Body of pancreas (tissue), 4 donors: ENCODE results near the gene OVOL1. TPM values are rescaled to one million over a fixed set of nuclear protein-coding genes. Genes with fewer than 3 reads are reported as not detected.

Source experiments
- ATAC-seq: fragments of 150-250 bp; one replicate; pipeline ENCODE4 v1.9.1; 2016
- DNase-seq, 4 donors: peaks; one replicate each; pipeline ENCODE4 v3.0.0-alpha.2; 2019
- H3K27ac ChIP-seq, 4 donors: fragments of 200-600 bp; sonication (generic); 1 replicate in 3 of 4; 2 replicates in 1 of 4; pipeline versions ENCODE4 v1.5.1 to v1.6.1; 2016 to 2019; ENCODE audit warnings: mild to moderate bottlenecking in 1 of 4, mixed read lengths in 1 of 4, moderate library complexity in 1 of 4
- H3K27me3 ChIP-seq, 2 donors: fragments of 200-600 bp; sonication (generic); one replicate each; pipeline ENCODE4 v1.6.0; 2016; ENCODE audit warnings: mild to moderate bottlenecking in 1 of 2
- H3K36me3 ChIP-seq, 2 donors: fragments of 200-600 bp; sonication (generic); replicated peaks in 1 of 2; 2 replicates each; pipeline ENCODE4 v1.5.1; 2016; ENCODE audit warnings: low read depth in 2 of 2; ENCODE audit not compliant: insufficient read depth in 1 of 2
- H3K4me1 ChIP-seq: fragments of 200-600 bp; sonication (generic); one replicate; pipeline ENCODE4 v1.6.0; 2016
- H3K4me3 ChIP-seq, 2 donors: fragments of 200-600 bp; sonication (generic); 1 replicate in 1 of 2; 2 replicates in 1 of 2; pipeline ENCODE4 v1.5.1; 2016 to 2019
- H3K9me3 ChIP-seq, 3 donors: fragments of 200-600 bp; sonication (generic); 1 replicate in 2 of 3; 2 replicates in 1 of 3; pipeline ENCODE4 v1.5.1; 2016
- CTCF ChIP-seq, 7 experiments: fragments of 450-650 bp in 4 of 7; fragments of 200-600 bp in 3 of 7; sonication (generic) in 3 of 7; IDR thresholded peaks; one replicate each; pipeline ENCODE4 v1.5.1; 2016 to 2019; ENCODE audit warnings: antibody characterized with exemption in 7 of 7
- POLR2A ChIP-seq, 3 donors: fragments of 450-650 bp; IDR thresholded peaks; one replicate each; pipeline ENCODE4 v1.6.1; 2016; ENCODE audit warnings: antibody characterized with exemption in 3 of 3, mild to moderate bottlenecking in 2 of 3
- WGBS, 2 donors: methylation state at CpG; one replicate each; pipeline ENCODE4 v1.1.5; 2017; 5-methylcytosine and 5-hydroxymethylcytosine counted together
- intact Hi-C: fragments of 100-400 bp; cut with DNase I; formaldehyde crosslinking; loops from one replicate; pipeline ENCODE4 v1.15.1; 2023
- total RNA-seq, 2 donors: library from RNA; depleted of rRNA; stranded (reverse); fragments of >200 nt; gene quantifications; one replicate each; pipeline ENCODE4 v1.1.0, GENCODE V29; 2016

OVOL1 gene
- 1 to 10 TPM in 1 of 2 donors, under 1 TPM in 1; 0.78 to 1.3 TPM for total RNA-seq

GRCh38 chr11:65786786-65787636, at the start of gene OVOL1:
Gene OVOL1 (plus strand): TSS chr11:65787063. CDS start chr11:65787374, 311 bp downstream.
- intact Hi-C loops: no loop called here
- peak; percentile 87 to 94 (median 92) for DNase-seq
- H3K4me1 ChIP-seq: peaks cover 36% of the 10 kb centered on the region
- peak; percentile 49 to 85 (median 83) for TF ChIP-seq POLR2A (IDR thresholded peaks at IDR 0.05)
- no peak for TF ChIP-seq CTCF (IDR thresholded peaks at IDR 0.05)
- ATAC-seq: peak; percentile 85
- no peaks in the 10 kb centered on the region for H3K27me3 ChIP-seq
- peak within 1 kb of the TSS; percentile 16 to 78 (median 58) for H3K27ac ChIP-seq
- peak within 1 kb of the TSS; percentile 3 to 22 for H3K4me3 ChIP-seq
- no peaks in the 10 kb centered on the region for H3K9me3 ChIP-seq
- H3K36me3 ChIP-seq: no peaks in the 10 kb centered on the region
- 1% methylated on average over 105 of the region's 112 CpGs; no CpG with 5 or more reads in 1 of the 2 donors for WGBS, 2 donors

- DNase-seq (no peak), ATAC-seq (no peak)
- TF ChIP-seq POLR2A (IDR thresholded peaks at IDR 0.05): no peak
- no peak for TF ChIP-seq CTCF (IDR thresholded peaks at IDR 0.05)
- H3K27me3 ChIP-seq: no peaks in the 10 kb centered on the region
- H3K9me3 ChIP-seq: no peaks in the 10 kb centered on the region
- WGBS, 2 donors: 87 to 92% methylated on average over 2 of the region's 2 CpGs
- no peaks in the 10 kb centered on the region for H3K4me1 ChIP-seq
- no peaks in the 10 kb centered on the region for H3K36me3 ChIP-seq
- H3K4me3 ChIP-seq: no peak overlapping the region
- no peak overlapping the region for H3K27ac ChIP-seq
- intact Hi-C loops: no loop called here
Measured at GRCh38 chr11:65739022-65739421, 47.8 kb upstream of the OVOL1 start.

GRCh38 chr11:65741185-65741584, 45.7 kb upstream of the OVOL1 start:
- WGBS, 2 donors: 64 to 72% methylated on average over 8 of the region's 8 CpGs
- H3K4me1 ChIP-seq: peaks cover 8% of the 10 kb centered on the region
- no peak for TF ChIP-seq POLR2A (IDR thresholded peaks at IDR 0.05)
- H3K4me3 ChIP-seq: no peak overlapping the region
- no peak for DNase-seq
- intact Hi-C loops: no loop called here
- no peaks in the 10 kb centered on the region for H3K36me3 ChIP-seq
- no peaks in the 10 kb centered on the region for H3K9me3 ChIP-seq
- ATAC-seq: no peak
- no peaks in the 10 kb centered on the region for H3K27me3 ChIP-seq
- no peak overlapping the region for H3K27ac ChIP-seq

GRCh38 chr11:65742353-65742752, 44.5 kb upstream of the OVOL1 start:
- Histone ChIP-seq H3K27ac (no peak overlapping the region), H3K27me3 (no peaks in the 10 kb centered on the region), H3K9me3 (no peaks in the 10 kb centered on the region), H3K4me1 (peaks cover 8% of the 10 kb centered on the region), H3K36me3 (no peaks in the 10 kb centered on the region), H3K4me3 (no peak overlapping the region)
- intact Hi-C loops: no loop called here
- no peak for DNase-seq
- ATAC-seq: no peak
- no peak for TF ChIP-seq CTCF (IDR thresholded peaks at IDR 0.05)
- WGBS, 2 donors: 76 to 79% methylated on average over 1 of the region's 1 CpG

GRCh38 chr11:65743681-65744025, 43.2 kb upstream of the OVOL1 start:
- Histone ChIP-seq H3K27ac (no peak overlapping the region), H3K36me3 (no peaks in the 10 kb centered on the region), H3K4me1 (peaks cover 8% of the 10 kb centered on the region), H3K9me3 (no peaks in the 10 kb centered on the region), H3K4me3 (no peak overlapping the region), H3K27me3 (no peaks in the 10 kb centered on the region)
- WGBS, 2 donors: 73 to 83% methylated on average over 5 to 10 of the region's 10 CpGs
- DNase-seq (no peak), ATAC-seq (no peak)
- no peak for TF ChIP-seq CTCF (IDR thresholded peaks at IDR 0.05)
- TF ChIP-seq POLR2A (IDR thresholded peaks at IDR 0.05): no peak
- intact Hi-C loops: no loop called here
